Skeletal muscle tissue (tissue), 4 donors: Measurements from ENCODE around the gene PPP5C. TPM values are rescaled to one million over a fixed set of nuclear protein-coding genes. Genes with fewer than 3 reads are reported as not detected.

ENCODE experiments used
- H3K27ac ChIP-seq: one replicate; pipeline ENCODE4 v1.7.0; 2013; ENCODE audit warnings: mild to moderate bottlenecking, low read depth, low read length, inconsistent platforms
- H3K27me3 ChIP-seq, 3 donors: one replicate each; pipeline ENCODE4 v1.7.0; 2013; ENCODE audit warnings: low read length in 3 of 3; ENCODE audit not compliant: control insufficient read depth in 3 of 3, insufficient read depth in 3 of 3
- H3K36me3 ChIP-seq, 3 donors: one replicate each; pipeline ENCODE4 v1.7.0; 2013; ENCODE audit warnings: low read length in 3 of 3; ENCODE audit not compliant: control insufficient read depth in 3 of 3, insufficient read depth in 3 of 3
- H3K4me1 ChIP-seq, 3 donors: one replicate each; pipeline ENCODE4 v1.7.0; 2013; ENCODE audit warnings: low read length in 3 of 3, mild to moderate bottlenecking in 3 of 3; ENCODE audit not compliant: control insufficient read depth in 3 of 3, insufficient read depth in 3 of 3
- H3K4me3 ChIP-seq, 3 donors: one replicate each; pipeline ENCODE4 v1.7.0; 2013; ENCODE audit warnings: low read length in 3 of 3
- H3K9ac ChIP-seq, 3 donors: one replicate each; pipeline ENCODE4 v1.7.0; 2013; ENCODE audit warnings: low read length in 3 of 3, mild to moderate bottlenecking in 3 of 3, moderate library complexity in 2 of 3, low read depth in 1 of 3
- H3K9me3 ChIP-seq, 3 donors: one replicate each; pipeline ENCODE4 v1.7.0; 2013; ENCODE audit warnings: low read length in 3 of 3; ENCODE audit not compliant: control insufficient read depth in 3 of 3
- total RNA-seq: library from RNA; depleted of rRNA; stranded (reverse); fragments of >200 nt; gene quantifications from one replicate; pipeline ENCODE4 v1.2.3, GENCODE V29; 2014
- donor health status: Osteomylitis.

The PPP5C gene, protein sequence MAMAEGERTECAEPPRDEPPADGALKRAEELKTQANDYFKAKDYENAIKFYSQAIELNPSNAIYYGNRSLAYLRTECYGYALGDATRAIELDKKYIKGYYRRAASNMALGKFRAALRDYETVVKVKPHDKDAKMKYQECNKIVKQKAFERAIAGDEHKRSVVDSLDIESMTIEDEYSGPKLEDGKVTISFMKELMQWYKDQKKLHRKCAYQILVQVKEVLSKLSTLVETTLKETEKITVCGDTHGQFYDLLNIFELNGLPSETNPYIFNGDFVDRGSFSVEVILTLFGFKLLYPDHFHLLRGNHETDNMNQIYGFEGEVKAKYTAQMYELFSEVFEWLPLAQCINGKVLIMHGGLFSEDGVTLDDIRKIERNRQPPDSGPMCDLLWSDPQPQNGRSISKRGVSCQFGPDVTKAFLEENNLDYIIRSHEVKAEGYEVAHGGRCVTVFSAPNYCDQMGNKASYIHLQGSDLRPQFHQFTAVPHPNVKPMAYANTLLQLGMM
- 44.4 TPM for total RNA-seq

DNA sequence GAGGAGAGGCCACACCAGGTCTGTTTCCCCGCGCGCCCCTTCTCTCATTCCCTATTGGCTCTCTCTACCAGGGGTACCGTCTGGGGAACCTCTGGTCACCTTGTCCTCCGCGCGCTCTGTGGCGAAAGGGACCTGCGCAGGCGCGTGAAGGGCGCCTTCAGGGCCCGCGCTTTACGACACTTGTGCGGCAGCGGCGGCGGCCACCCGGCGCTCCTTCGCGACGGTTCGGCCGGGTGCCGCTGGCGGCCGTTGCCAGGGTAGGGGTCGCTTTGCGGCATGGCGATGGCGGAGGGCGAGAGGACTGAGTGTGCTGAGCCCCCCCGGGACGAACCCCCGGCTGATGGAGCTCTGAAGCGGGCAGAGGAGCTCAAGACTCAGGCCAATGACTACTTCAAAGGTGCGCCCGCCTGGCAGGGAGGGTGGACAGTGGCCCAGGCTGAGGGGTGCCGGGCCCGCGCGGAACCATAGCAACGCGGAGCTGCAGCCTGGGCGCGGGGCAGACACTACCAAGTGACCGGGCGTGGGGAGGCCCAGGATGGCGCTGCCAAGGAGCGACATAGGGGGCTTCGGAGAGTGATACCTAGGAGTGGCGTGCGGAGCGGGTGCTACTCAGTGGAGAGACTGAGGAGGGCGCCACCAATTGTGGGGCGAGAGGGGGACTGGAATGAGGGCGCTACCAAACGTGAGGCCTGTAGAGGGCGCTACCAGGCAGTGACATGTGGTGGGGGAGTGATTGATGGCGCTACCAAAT is at the start of gene PPP5C:
PPP5C (plus strand) TSS at position 267 of the 751 bp plus-strand sequence; CDS start at position 277, 10 bp downstream.
- H3K4me1 ChIP-seq, result peaks cover 43 to 54% (median 45%) of the 10 kb centered on the region in 3 donors
- peak within 1 kb of the TSS; percentile 76 for H3K27ac ChIP-seq
- peaks cover 0 to 3% (median 0%) of the 10 kb centered on the region in 3 donors for H3K27me3 ChIP-seq
- no peaks in the 10 kb centered on the region for H3K9me3 ChIP-seq
- peak within 1 kb of the TSS; percentile 94 to 95 (median 95) for H3K9ac ChIP-seq
- peak within 1 kb of the TSS; percentile 92 to 97 (median 96) for H3K4me3 ChIP-seq
- H3K36me3 ChIP-seq, result peaks cover 0 to 2% (median 2%) of the 10 kb centered on the region in 3 donors

DNA sequence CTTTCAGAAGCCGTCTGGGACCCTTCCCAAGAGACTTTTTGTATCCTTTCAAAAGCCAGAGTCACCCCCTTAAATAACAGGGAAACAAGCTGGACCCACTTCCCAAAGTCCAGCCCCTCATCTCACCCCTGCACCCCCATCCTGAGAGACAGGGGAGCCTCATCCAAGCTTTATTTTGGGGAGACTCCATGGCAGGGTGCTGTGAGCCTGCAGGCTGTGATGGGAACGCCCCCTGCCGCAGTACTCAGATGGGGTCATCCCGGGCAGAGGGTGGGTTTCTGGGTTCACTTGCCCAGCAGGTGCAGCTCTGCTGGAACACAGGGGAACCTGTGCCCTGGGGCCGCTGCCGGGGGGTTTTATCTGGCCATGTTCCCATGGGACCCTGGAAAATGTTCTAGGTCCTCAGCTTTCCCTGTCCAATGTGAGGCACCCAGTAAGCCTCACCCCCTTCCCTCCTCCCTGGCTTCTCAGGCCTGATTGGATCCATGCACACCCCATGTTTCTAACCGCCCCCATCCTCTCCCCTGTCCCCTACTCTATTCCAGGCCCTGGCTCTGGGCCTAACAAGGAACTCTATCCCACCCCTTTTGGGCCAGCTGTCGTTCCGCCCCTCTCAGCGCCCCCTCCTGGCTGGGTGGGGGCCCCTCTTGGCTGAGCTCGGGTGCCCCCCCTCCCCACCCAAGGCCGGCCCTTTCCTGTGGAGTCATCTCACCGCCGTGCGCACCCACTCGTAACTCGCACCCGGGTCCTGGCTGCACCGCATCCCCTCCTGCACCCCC is 49.0 kb upstream of the PPP5C start:
- Histone ChIP-seq H3K9me3 (no peaks in the 10 kb centered on the region), H3K4me1 (peaks cover 29 to 38% (median 37%) of the 10 kb centered on the region in 3 donors), H3K4me3 (peak overlapping the region; percentile 58 to 63 (median 60)), H3K27me3 (peaks cover 17 to 23% (median 23%) of the 10 kb centered on the region in 3 donors), H3K9ac (peak overlapping the region; percentile 45 to 70 (median 50)), H3K27ac (peak overlapping the region; percentile 66), H3K36me3 (no peaks in the 10 kb centered on the region)

GRCh38 chr19:46298479-46299003 is 48.3 kb upstream of the PPP5C start:
- Histone ChIP-seq H3K9ac (peak overlapping the region; percentile 45 to 70 (median 50)), H3K27me3 (peaks cover 17 to 23% (median 23%) of the 10 kb centered on the region in 3 donors), H3K4me1 (peaks cover 29 to 39% (median 37%) of the 10 kb centered on the region in 3 donors), H3K4me3 (peak overlapping the region; percentile 58 to 63 (median 60)), H3K36me3 (no peaks in the 10 kb centered on the region), H3K9me3 (no peaks in the 10 kb centered on the region), H3K27ac (peak overlapping the region; percentile 66)

DNA sequence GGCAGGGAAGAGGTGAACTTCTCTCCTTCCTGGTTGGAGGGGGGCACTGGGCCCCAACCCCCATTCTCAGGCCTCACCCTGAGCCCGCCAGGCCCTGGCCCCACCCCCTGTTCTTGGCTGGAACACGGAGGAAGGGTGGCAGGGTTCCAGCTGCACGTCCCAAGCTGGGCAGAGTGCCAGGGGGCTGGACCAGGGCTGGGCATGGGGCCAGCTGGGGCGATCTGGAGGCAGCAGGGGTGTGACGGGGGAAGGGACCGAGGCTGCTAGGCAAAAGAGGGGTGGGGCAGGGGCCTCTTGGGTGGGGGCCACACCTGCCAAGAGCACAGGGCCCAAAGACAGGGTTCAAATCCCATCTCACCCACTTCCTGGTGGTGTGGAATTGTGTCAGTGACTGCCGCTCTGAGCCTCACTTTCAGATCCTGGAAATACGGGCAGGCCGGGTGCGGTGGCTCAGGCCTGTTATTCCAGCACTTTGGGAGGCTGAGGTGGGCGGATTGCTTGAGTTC is 47.8 kb upstream of the PPP5C start:
- Histone ChIP-seq H3K4me1 (peaks cover 29 to 39% (median 37%) of the 10 kb centered on the region in 3 donors), H3K9ac (peak overlapping the region; percentile 45 to 51 (median 50)), H3K9me3 (no peaks in the 10 kb centered on the region), H3K27ac (peak overlapping the region; percentile 66), H3K4me3 (peak overlapping the region; percentile 58 to 63 (median 60)), H3K27me3 (peaks cover 17 to 23% (median 23%) of the 10 kb centered on the region in 3 donors), H3K36me3 (no peaks in the 10 kb centered on the region)

- Histone ChIP-seq H3K27me3 (peaks cover 17 to 23% (median 23%) of the 10 kb centered on the region in 3 donors), H3K27ac (peak overlapping the region; percentile 66), H3K4me3 (peak overlapping the region; percentile 19 to 56 (median 41)), H3K36me3 (peaks cover 0 to 2% (median 0%) of the 10 kb centered on the region in 3 donors), H3K4me1 (peaks cover 29 to 39% (median 37%) of the 10 kb centered on the region in 3 donors), H3K9me3 (no peaks in the 10 kb centered on the region), H3K9ac (peak overlapping the region in 1 of 3 donors; percentile 28)
Measured at GRCh38 chr19:46299695-46300094, 47.2 kb upstream of the PPP5C start.

GRCh38 chr19:46303322-46303690 is 43.6 kb upstream of the PPP5C start:
- H3K4me3 ChIP-seq, result no peak overlapping the region
- peaks cover 23 to 28% (median 27%) of the 10 kb centered on the region in 3 donors for H3K4me1 ChIP-seq
- no peak overlapping the region for H3K9ac ChIP-seq
- H3K36me3 ChIP-seq, result peaks cover 0 to 4% (median 3%) of the 10 kb centered on the region in 3 donors
- peaks cover 0 to 10% (median 8%) of the 10 kb centered on the region in 3 donors for H3K27me3 ChIP-seq
- no peak overlapping the region for H3K27ac ChIP-seq
- no peaks in the 10 kb centered on the region for H3K9me3 ChIP-seq

DNA sequence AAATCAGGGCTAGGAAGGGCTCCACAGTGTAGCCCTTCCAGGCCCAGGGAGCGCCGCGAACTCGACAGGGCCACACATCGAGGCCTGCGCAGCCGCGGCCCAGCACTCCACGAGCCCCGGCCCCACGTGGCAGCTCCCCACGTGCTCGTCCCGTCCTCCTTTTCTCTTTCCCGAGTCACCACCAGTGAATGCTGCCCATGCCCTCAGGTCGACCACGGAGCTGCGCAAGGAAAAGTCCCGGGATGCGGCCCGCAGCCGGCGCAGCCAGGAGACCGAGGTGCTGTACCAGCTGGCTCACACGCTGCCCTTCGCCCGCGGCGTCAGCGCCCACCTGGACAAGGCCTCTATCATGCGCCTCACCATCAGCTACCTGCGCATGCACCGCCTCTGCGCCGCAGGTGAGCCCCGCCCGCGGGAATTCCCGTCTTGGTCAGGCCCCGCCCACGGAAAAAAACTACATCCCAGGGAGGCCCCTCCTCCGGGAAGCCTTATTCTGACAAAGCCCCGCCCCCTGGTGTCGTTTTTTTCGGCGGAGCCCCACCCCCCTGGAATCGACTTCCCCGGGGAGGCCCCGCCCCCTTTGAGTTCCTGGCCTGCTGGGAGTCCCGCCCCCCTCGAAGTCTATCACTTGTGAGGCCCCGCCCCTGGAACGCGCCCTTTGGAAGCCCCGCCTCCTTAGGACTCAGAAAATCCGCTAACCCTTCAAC is 43.0 kb upstream of the PPP5C start:
- Histone ChIP-seq H3K9me3 (no peaks in the 10 kb centered on the region), H3K4me3 (no peak overlapping the region), H3K27me3 (peaks cover 0 to 8% (median 5%) of the 10 kb centered on the region in 3 donors), H3K9ac (no peak overlapping the region), H3K4me1 (peaks cover 20 to 24% (median 22%) of the 10 kb centered on the region in 3 donors), H3K27ac (no peak overlapping the region), H3K36me3 (peaks cover 0 to 4% (median 3%) of the 10 kb centered on the region in 3 donors)

GRCh38 chr19:46306501-46306900 is 40.4 kb upstream of the PPP5C start:
- peaks cover 0 to 2% (median 0%) of the 10 kb centered on the region in 3 donors for H3K4me1 ChIP-seq
- no peak overlapping the region for H3K9ac ChIP-seq
- H3K36me3 ChIP-seq, result peaks cover 0 to 4% (median 3%) of the 10 kb centered on the region in 3 donors
- H3K27ac ChIP-seq, result no peak overlapping the region
- no peaks in the 10 kb centered on the region for H3K27me3 ChIP-seq
- no peaks in the 10 kb centered on the region for H3K9me3 ChIP-seq
- H3K4me3 ChIP-seq, result no peak overlapping the region
